SH-SY5Y (cell line): ENCODE results near the gene SART3.

Experiments used
- GATA2 ChIP-seq: IDR thresholded peaks from 2 replicates; pipeline ENCODE4 v1.6.1; 2011; ENCODE audit warnings: mild to moderate bottlenecking, low read depth, low read length
- GATA3 ChIP-seq: IDR thresholded peaks from 2 replicates; pipeline ENCODE4 v1.6.1; 2011; ENCODE audit warnings: low read depth, mild to moderate bottlenecking, low read length, moderate library complexity

DNA sequence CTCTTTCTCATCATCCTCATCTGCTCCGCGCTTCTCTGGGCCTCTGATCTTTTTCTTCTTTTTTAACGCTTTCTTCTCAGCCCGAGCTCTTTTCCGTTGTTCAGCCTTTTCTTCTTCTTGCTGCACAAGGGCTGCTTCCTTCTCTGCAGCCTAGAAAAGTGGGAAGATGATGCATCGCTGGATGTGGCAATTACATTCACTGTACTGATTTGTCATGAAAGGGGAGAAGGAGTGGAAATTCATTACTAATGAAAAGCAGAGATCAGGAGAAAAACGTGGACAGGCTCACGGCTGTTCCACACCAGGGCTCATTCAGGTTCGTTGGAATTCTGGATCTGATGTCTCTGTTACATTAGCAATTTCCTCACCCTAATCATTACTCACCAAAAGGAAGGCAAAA is 30.8 kb downstream of the SART3 start:
- no peak for TF ChIP-seq GATA3
- TF ChIP-seq GATA2, result no peak
